HepG2 (cell line): ENCODE results near the gene PLK2. TPM values are rescaled to one million over a fixed set of nuclear protein-coding genes. Genes with fewer than 3 reads are reported as not detected.

Experiments used
- ATAC-seq: fragments of 200-7000 bp; cut with Tn5 transposase; 3 replicates; pipeline ENCODE4 v1.9.1; 2020; ENCODE audit warnings: mild to moderate bottlenecking, moderate library complexity
- BruUV-seq: library from RNA; stranded (reverse); fragments of 400-500 nt; replicated peaks from 2 replicates; lab custom pipeline; 2021; lab: Mats Ljungman, UMichigan
- CTCF ChIA-PET: fragments of 300-600 bp; formaldehyde crosslinking; extraction: SDS; loops from one replicate; lab custom pipeline; 2021; ENCODE audit warnings: low total read pairs, inconsistent platforms, low intra/inter-chr PET ratio; lab: Yijun Ruan, JAX
- POLR2A ChIA-PET: fragments of 350-600 bp; sonication (Branson Sonifier 250); formaldehyde crosslinking; loops from one replicate; lab custom pipeline; 2020; ENCODE audit warnings: antibody characterized with exemption, inconsistent platforms; lab: Yijun Ruan, JAX
- DNase-seq: peaks from one replicate; pipeline ENCODE4 v3.0.0-alpha.2; 2015; ENCODE audit warnings: low spot score
- FAIRE-seq: peaks from 3 replicates; lab custom pipeline; 2011; peaks lifted over from hg19 to GRCh38; lab: Jason Lieb, UNC
- H2AFZ ChIP-seq: one replicate; pipeline ENCODE4 v1.6.1; 2011; ENCODE audit warnings: low read length, inconsistent platforms
- H3K27ac ChIP-seq: fragments of 300-600 bp; 3 replicates; pipeline ENCODE4 v1.8.0; 2011; ENCODE audit warnings: mixed run types, mild to moderate bottlenecking, mixed read lengths, low read length, inconsistent platforms; ENCODE audit not compliant: insufficient read depth; ENCODE audit errors: extremely low read length
- H3K27me3 ChIP-seq, 2 experiments: fragments of 200-600 bp in 1 of 2; 2 replicates in 1 of 2; 3 replicates in 1 of 2; pipeline versions ENCODE4 v1.6.0 to v1.8.0; 2011; ENCODE audit warnings: low read length in 2 of 2, mild to moderate bottlenecking in 2 of 2, moderate library complexity in 2 of 2, inconsistent platforms in 1 of 2; ENCODE audit not compliant: insufficient read depth in 2 of 2, control insufficient read depth in 1 of 2
- H3K36me3 ChIP-seq, 2 experiments: fragments of 200-600 bp in 1 of 2; replicated peaks in 1 of 2; 2 replicates in 1 of 2; 3 replicates in 1 of 2; pipeline versions ENCODE4 v1.5.1 to v1.8.0; 2011; ENCODE audit warnings: low read length in 2 of 2, inconsistent platforms in 1 of 2; ENCODE audit not compliant: insufficient read depth in 2 of 2, control insufficient read depth in 1 of 2
- H3K4me1 ChIP-seq: 2 replicates; pipeline ENCODE4 v1.5.1; 2012; ENCODE audit warnings: low read length, inconsistent platforms; ENCODE audit not compliant: insufficient read depth
- H3K4me2 ChIP-seq: 2 replicates; pipeline ENCODE4 v1.6.0; 2011; ENCODE audit warnings: low read depth, low read length, inconsistent platforms
- H3K4me3 ChIP-seq, 3 experiments: fragments of 200-600 bp in 1 of 3; sonication (generic), shearing (Covaris generic) in 1 of 3; replicated peaks in 1 of 3; 2 replicates each; pipeline ENCODE4 v1.5.1; 2011 to 2016; ENCODE audit warnings: low read length in 3 of 3, inconsistent platforms in 2 of 3, low read depth in 2 of 3, mild to moderate bottlenecking in 2 of 3, control low read depth in 1 of 3, mixed read lengths in 1 of 3; ENCODE audit not compliant: insufficient read depth in 1 of 3
- H3K79me2 ChIP-seq: one replicate; pipeline ENCODE4 v1.6.1; 2011; ENCODE audit warnings: low read length, inconsistent platforms; ENCODE audit not compliant: insufficient read depth
- H3K9ac ChIP-seq: 2 replicates; pipeline ENCODE4 v1.6.0; 2011; ENCODE audit warnings: mild to moderate bottlenecking, low read depth, low read length, inconsistent platforms; ENCODE audit not compliant: insufficient read depth
- H3K9me3 ChIP-seq: 2 replicates; pipeline ENCODE4 v1.5.1; 2012; ENCODE audit warnings: mild to moderate bottlenecking, low read length
- H4K20me1 ChIP-seq: 2 replicates; pipeline ENCODE4 v1.6.0; 2011; ENCODE audit warnings: inconsistent platforms, mild to moderate bottlenecking, low read length, moderate library complexity; ENCODE audit not compliant: insufficient read depth
- ADNP ChIP-seq: sonication (generic); formaldehyde crosslinking; IDR thresholded peaks from 2 replicates; pipeline ENCODE4 v1.4.0; 2020; ENCODE audit warnings: missing genetic modification reagents
- HHEX ChIP-seq: IDR thresholded peaks from 2 replicates; pipeline ENCODE4 v1.6.1; 2016; ENCODE audit warnings: control low read depth
- HMG20B ChIP-seq: conservative IDR thresholded peaks from 2 replicates; pipeline ENCODE4 v1.6.1; 2016; ENCODE audit warnings: missing genetic modification reagents, missing compliant biosample characterization
- IKZF4 ChIP-seq: sonication (generic); formaldehyde crosslinking; IDR thresholded peaks from 2 replicates; pipeline ENCODE4 v1.5.1; 2020; ENCODE audit warnings: borderline replicate concordance, mild to moderate bottlenecking, low read depth, missing genetic modification reagents; ENCODE audit errors: not compliant biosample characterization
- KLF15 ChIP-seq: sonication (generic); formaldehyde crosslinking; IDR thresholded peaks from 2 replicates; pipeline ENCODE4 v1.8.1; 2023; ENCODE audit warnings: borderline replicate concordance, mild to moderate bottlenecking, inconsistent platforms, missing genetic modification reagents, mixed read lengths
- NFRKB ChIP-seq: fragments of 450-650 bp; IDR thresholded peaks from 2 replicates; pipeline ENCODE4 v1.6.1; 2017
- NPAS2 ChIP-seq: sonication (generic); formaldehyde crosslinking; IDR thresholded peaks from 2 replicates; pipeline ENCODE4 v1.8.0; 2022; ENCODE audit warnings: mild to moderate bottlenecking, missing genetic modification reagents, borderline replicate concordance
- SRSF4 ChIP-seq: fragments of 200-400 bp; formaldehyde crosslinking; IDR thresholded peaks from one replicate; pipeline ENCODE4 v1.6.1; 2018; ENCODE audit warnings: mild to moderate bottlenecking, low read depth, low read length, moderate library complexity; ENCODE audit not compliant: poor library complexity, severe bottlenecking
- SRSF9 ChIP-seq: fragments of 200-400 bp; formaldehyde crosslinking; IDR thresholded peaks from 2 replicates; pipeline ENCODE4 v1.6.1; 2018; ENCODE audit warnings: borderline replicate concordance, mild to moderate bottlenecking, low read depth, low read length; ENCODE audit not compliant: insufficient read depth, poor library complexity, severe bottlenecking
- TP53 ChIP-seq: sonication (generic); formaldehyde crosslinking; conservative IDR thresholded peaks from 2 replicates; pipeline ENCODE4 v1.4.0; 2020; ENCODE audit warnings: missing genetic modification reagents
- ZBTB25 ChIP-seq: IDR thresholded peaks from 2 replicates; pipeline ENCODE4 v1.6.1; 2018; ENCODE audit warnings: missing genetic modification reagents
- ZMYM2 ChIP-seq: sonication (generic); formaldehyde crosslinking; IDR thresholded peaks from 2 replicates; pipeline ENCODE4 v1.8.0; 2022; ENCODE audit warnings: mild to moderate bottlenecking, missing genetic modification reagents
- ZNF354B ChIP-seq: sonication (generic); formaldehyde crosslinking; IDR thresholded peaks from 2 replicates; pipeline ENCODE4 v1.8.0; 2022; ENCODE audit warnings: mild to moderate bottlenecking, missing genetic modification reagents
- ZNF549 ChIP-seq: sonication (generic); formaldehyde crosslinking; IDR thresholded peaks from 2 replicates; pipeline ENCODE4 v1.5.0; 2020; ENCODE audit warnings: missing genetic modification reagents
- ZNF629 ChIP-seq: sonication (generic); formaldehyde crosslinking; conservative IDR thresholded peaks from 2 replicates; pipeline ENCODE4 v1.5.0; 2020; ENCODE audit warnings: missing genetic modification reagents
- ZNF672 ChIP-seq: sonication (generic); formaldehyde crosslinking; IDR thresholded peaks from 2 replicates; pipeline ENCODE4 v1.8.1; 2022; ENCODE audit warnings: missing genetic modification reagents
- ZNF777 ChIP-seq: sonication (generic); formaldehyde crosslinking; IDR thresholded peaks from 2 replicates; pipeline ENCODE4 v1.4.0; 2020; ENCODE audit warnings: missing genetic modification reagents
- ZSCAN29 ChIP-seq: sonication (generic); formaldehyde crosslinking; conservative IDR thresholded peaks from 2 replicates; pipeline ENCODE4 v1.4.0; 2020; ENCODE audit warnings: mild to moderate bottlenecking, missing genetic modification reagents
- WGBS: methylation state at CpG from one replicate; pipeline ENCODE4 v1.1.6; 2017; ENCODE audit warnings: low lambda C conversion rate; 5-methylcytosine and 5-hydroxymethylcytosine counted together
- in situ Hi-C: cut with HindIII; loops from 2 replicates; pipeline ENCODE4 v1.10.0; 2017; ENCODE audit warnings: low pct_unique_long_range_greater_than_20kb; ENCODE audit not compliant: extremely low pct_ligation_motif_present
- intact Hi-C: fragments of 100-400 bp; cut with micrococcal nuclease; formaldehyde crosslinking; loops from one replicate; pipeline ENCODE4 v1.10.0; 2022; ENCODE audit not compliant: unreplicated experiment
- polyA plus RNA-seq, 8 experiments: library from polyadenylated mRNA; depleted of rRNA in 3 of 8; stranded (reverse) in 7 of 8; unstranded in 1 of 8; fragments of >200 nt; fragmentation: Illumina TruSeq in 4 of 8; extraction: Trizol in 4 of 8; gene quantifications; 2 replicates each; pipeline versions ENCODE4 v1.2.1 to v1.2.3, GENCODE V29; 2011 to 2016; ENCODE audit warnings: low read depth in 4 of 8, missing spikeins in 1 of 8, mixed read lengths in 1 of 8; ENCODE audit not compliant: insufficient read depth in 1 of 8
- total RNA-seq, 5 experiments: library from RNA; depleted of rRNA; stranded (reverse); fragments of >200 nt; fragmentation: Illumina TruSeq; extraction: Trizol; gene quantifications; 2 replicates each; pipeline ENCODE4 v1.2.3, GENCODE V29; 2016; ENCODE audit warnings: low read depth in 1 of 5
- TF ChIP-seq, protein P1 (sequence below): sonication (generic); formaldehyde crosslinking; IDR thresholded peaks from 2 replicates; pipeline ENCODE4 v1.4.0; 2020; ENCODE audit warnings: missing genetic modification reagents, borderline replicate concordance
- TF ChIP-seq, protein P2 (sequence below): IDR thresholded peaks from 2 replicates; pipeline ENCODE4 v1.6.1; 2012; ENCODE audit warnings: inconsistent platforms

PLK2 gene
- total and polyA plus RNA-seq, 2 of the 13 experiments (the other 11 are each of a cell fraction or from before 2014, with no cell fraction given): 9.6 to 29.6 TPM

GRCh38 chr5:58444805-58445204, 15.1 kb downstream of the PLK2 start:
- Histone ChIP-seq H3K9ac (no peak overlapping the region), H3K27me3 (no peaks in the 10 kb centered on the region), H3K4me3 (no peak overlapping the region), H3K27ac (no peak overlapping the region), H3K9me3 (no peaks in the 10 kb centered on the region), H2AFZ (no peak overlapping the region), H3K36me3 (no peaks in the 10 kb centered on the region), H4K20me1 (no peaks in the 10 kb centered on the region), H3K4me1 (no peaks in the 10 kb centered on the region), H3K79me2 (no peaks in the 10 kb centered on the region), H3K4me2 (no peak overlapping the region)
- TF ChIP-seq, protein P1, sequence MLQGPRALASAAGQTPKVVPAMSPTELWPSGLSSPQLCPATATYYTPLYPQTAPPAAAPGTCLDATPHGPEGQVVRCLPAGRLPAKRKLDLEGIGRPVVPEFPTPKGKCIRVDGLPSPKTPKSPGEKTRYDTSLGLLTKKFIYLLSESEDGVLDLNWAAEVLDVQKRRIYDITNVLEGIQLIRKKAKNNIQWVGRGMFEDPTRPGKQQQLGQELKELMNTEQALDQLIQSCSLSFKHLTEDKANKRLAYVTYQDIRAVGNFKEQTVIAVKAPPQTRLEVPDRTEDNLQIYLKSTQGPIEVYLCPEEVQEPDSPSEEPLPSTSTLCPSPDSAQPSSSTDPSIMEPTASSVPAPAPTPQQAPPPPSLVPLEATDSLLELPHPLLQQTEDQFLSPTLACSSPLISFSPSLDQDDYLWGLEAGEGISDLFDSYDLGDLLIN: no peak
- TF ChIP-seq SRSF9: no peak
- TF ChIP-seq, protein P2, sequence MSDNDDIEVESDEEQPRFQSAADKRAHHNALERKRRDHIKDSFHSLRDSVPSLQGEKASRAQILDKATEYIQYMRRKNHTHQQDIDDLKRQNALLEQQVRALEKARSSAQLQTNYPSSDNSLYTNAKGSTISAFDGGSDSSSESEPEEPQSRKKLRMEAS: no peak
- TF ChIP-seq ZNF354B: no peak
- TF ChIP-seq ZSCAN29 (CRISPR knock-in tag): no peak
- no peak for TF ChIP-seq HHEX
- TF ChIP-seq ZNF777: no peak
- ChIA-PET CTCF (no interaction called here), POLR2A (no interaction called here)
- ATAC-seq (no peak), FAIRE-seq (no peak), DNase-seq (no peak)
- in situ Hi-C loops (no loop called here), intact Hi-C loops (no loop called here)
- no TSS peak for BruUV-seq

DNA sequence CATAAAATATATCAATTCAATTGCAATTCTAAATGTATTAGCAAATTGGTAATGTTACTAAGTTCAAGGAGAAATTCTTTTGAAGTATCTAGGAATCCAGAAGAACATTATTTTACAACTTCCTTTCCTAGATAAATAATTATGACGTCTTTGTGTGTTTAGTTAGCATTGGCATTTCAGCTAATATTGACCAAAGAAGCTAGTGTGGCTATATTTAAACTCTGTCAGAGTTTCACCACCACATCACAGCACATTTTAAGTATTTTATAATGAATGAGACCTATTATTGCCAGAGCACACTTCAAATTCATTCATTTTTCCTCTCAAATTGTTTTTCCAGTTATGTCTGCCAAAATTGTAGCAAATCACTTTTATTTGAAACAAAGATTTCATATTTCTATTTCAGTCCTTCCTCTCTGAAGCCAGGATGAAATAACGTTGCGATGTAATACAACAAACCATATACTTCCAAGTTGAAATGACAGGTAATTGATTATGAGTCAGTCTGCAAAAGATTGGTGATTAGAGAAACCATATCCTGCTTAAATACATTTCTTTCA, 18.9 kb downstream of the PLK2 start:
- H3K27me3 ChIP-seq: no peaks in the 10 kb centered on the region
- FAIRE-seq (no peak), DNase-seq (peak; percentile 5), ATAC-seq (no peak)
- H3K36me3 ChIP-seq: no peaks in the 10 kb centered on the region
- H3K4me3 ChIP-seq: no peak overlapping the region
- no peaks in the 10 kb centered on the region for H3K79me2 ChIP-seq
- no peaks in the 10 kb centered on the region for H4K20me1 ChIP-seq
- H3K4me1 ChIP-seq: no peaks in the 10 kb centered on the region
- CTCF ChIA-PET: no interaction called here
- no peak overlapping the region for H3K9ac ChIP-seq
- POLR2A ChIA-PET: no interaction called here
- H3K4me2 ChIP-seq: no peak overlapping the region
- BruUV-seq: no TSS peak
- intact Hi-C loops (no loop called here), in situ Hi-C loops (no loop called here)
- H3K9me3 ChIP-seq: no peaks in the 10 kb centered on the region
- H2AFZ ChIP-seq: no peak overlapping the region
- H3K27ac ChIP-seq: no peak overlapping the region
- 43% methylated on average over 3 of the region's 3 CpGs for WGBS
- TF ChIP-seq SRSF4: no peak
- no peak for TF ChIP-seq ZNF549 (CRISPR knock-in tag)
- TF ChIP-seq HMG20B (CRISPR knock-in tag): no peak
- TF ChIP-seq NFRKB: no peak
- TF ChIP-seq IKZF4: no peak
- no peak for TF ChIP-seq ZBTB25 (CRISPR knock-in tag)
- TF ChIP-seq TP53 (CRISPR knock-in tag): no peak
- no peak for TF ChIP-seq NPAS2 (CRISPR knock-in tag)
- TF ChIP-seq KLF15 (CRISPR knock-in tag): no peak
- TF ChIP-seq ZNF629 (CRISPR knock-in tag): no peak
- no peak for TF ChIP-seq ADNP (CRISPR knock-in tag)
- TF ChIP-seq ZNF672 (CRISPR knock-in tag): no peak
- no peak for TF ChIP-seq ZMYM2
